ENCODE measurements around the gene INPP5D. TPM values are rescaled to one million over a fixed set of nuclear protein-coding genes. Genes with fewer than 3 reads are reported as not detected.

INPP5D gene
- total and polyA plus RNA-seq, 12 donors, result 3.4 to 29.4 (median 14.3) TPM

- Histone ChIP-seq H3K27ac (peak overlapping the region in 3 of 5 donors; percentile 2 to 62 (median 58)), H3K36me3 (replicated peaks in 1 of 2) (no peaks in the 10 kb centered on the region), H3K9me3 (replicated peaks in 1 of 3) (no peaks in the 10 kb centered on the region), H3K4me3 (no peak overlapping the region), H3K27me3 (no peaks in the 10 kb centered on the region), H3K4me1 (replicated peaks in 1 of 2) (peaks cover 15 to 29% of the 10 kb centered on the region in 2 donors)
- intact Hi-C loops (cut with DNase I), result no loop called here
- TF ChIP-seq POLR2A (IDR thresholded peaks at IDR 0.05) (no peak), CTCF (IDR thresholded peaks at IDR 0.05) (no peak)
- 79 to 89% (median 88%) methylated on average over 2 of the region's 2 CpGs for WGBS, 4 donors
- peak in 1 of 7 donors; percentile 9 for DNase-seq
These were observed 25.7 kb downstream of the INPP5D start for GRCh38 chr2:233085839-233086150.

- TF ChIP-seq POLR2A (IDR thresholded peaks at IDR 0.05), result no peak
- TF ChIP-seq CTCF (IDR thresholded peaks at IDR 0.05), result no peak
- H3K27me3 ChIP-seq, result no peaks in the 10 kb centered on the region
These were observed 27.6 kb downstream of the INPP5D start for GRCh38 chr2:233087713-233088112.

GRCh38 chr2:233088972-233089345 lies 28.8 kb downstream of the INPP5D start:
- intact Hi-C loops (cut with DNase I), result no loop called here
- H3K4me1 ChIP-seq (replicated peaks in 1 of 2), result peaks cover 15 to 16% of the 10 kb centered on the region in 2 donors
- no peaks in the 10 kb centered on the region for H3K27me3 ChIP-seq
- peak overlapping the region in 2 of 5 donors; percentile 59 to 79 for H3K27ac ChIP-seq
- 84 to 93% (median 88%) methylated on average over 8 of the region's 8 CpGs for WGBS, 4 donors
- no peak for DNase-seq
- no peak overlapping the region for H3K4me3 ChIP-seq
- H3K36me3 ChIP-seq (replicated peaks in 1 of 2), result no peaks in the 10 kb centered on the region
- no peak for TF ChIP-seq CTCF (IDR thresholded peaks at IDR 0.05)
- no peak for TF ChIP-seq POLR2A (IDR thresholded peaks at IDR 0.05)
- no peaks in the 10 kb centered on the region for H3K9me3 ChIP-seq (replicated peaks in 1 of 3)

More at GRCh38 chr2:233087713-233088112, 27.6 kb downstream of the INPP5D start:
- Histone ChIP-seq H3K9me3 (replicated peaks in 1 of 3) (no peaks in the 10 kb centered on the region), H3K4me3 (no peak overlapping the region), H3K36me3 (replicated peaks in 1 of 2) (no peaks in the 10 kb centered on the region), H3K4me1 (replicated peaks in 1 of 2) (peaks cover 15 to 28% of the 10 kb centered on the region in 2 donors), H3K27ac (peak overlapping the region in 3 of 5 donors; percentile 43 to 79 (median 59))
- intact Hi-C loops (cut with DNase I), result no loop called here
- 74 to 80% (median 76%) methylated on average over 7 of the region's 7 CpGs for WGBS, 4 donors
- peak in 1 of 7 donors; percentile 17 for DNase-seq

- intact Hi-C loops (cut with DNase I), result no loop called here
- no peaks in the 10 kb centered on the region for H3K36me3 ChIP-seq (replicated peaks in 1 of 2)
- WGBS, 4 donors, result 92 to 96% (median 94%) methylated on average over 5 to 11 of the region's 11 CpGs
These were observed 29.7 kb downstream of the INPP5D start for GRCh38 chr2:233089851-233090250.

More at GRCh38 chr2:233089851-233090250, 29.7 kb downstream of the INPP5D start:
- Histone ChIP-seq H3K27me3 (no peaks in the 10 kb centered on the region), H3K4me3 (no peak overlapping the region), H3K9me3 (replicated peaks in 1 of 3) (no peaks in the 10 kb centered on the region), H3K4me1 (replicated peaks in 1 of 2) (peaks cover 13 to 15% of the 10 kb centered on the region in 2 donors), H3K27ac (no peak overlapping the region)
- no peak for DNase-seq
- TF ChIP-seq CTCF (IDR thresholded peaks at IDR 0.05) (no peak), POLR2A (IDR thresholded peaks at IDR 0.05) (no peak)
